GM18951 (cell line): ENCODE measurements around the gene SNAP47.

Source experiments
- POLR2A ChIP-seq: IDR thresholded peaks from 4 replicates; pipeline ENCODE4 v1.6.1; 2011; ENCODE audit warnings: mild to moderate bottlenecking; ENCODE audit not compliant: insufficient read length, insufficient read depth; ENCODE audit errors: extremely low read depth
- in situ Hi-C: fragments of 300-500 bp; cut with MboI; formaldehyde crosslinking; loops from one replicate; pipeline ENCODE4 v1.12.0; 2022; ENCODE audit warnings: low sequenced_read_pairs, mixed read lengths, inconsistent platforms; ENCODE audit not compliant: unreplicated experiment

The SNAP47 gene

GRCh38 chr1:227779685-227780084 lies 44.5 kb downstream of the SNAP47 start:
- in situ Hi-C loops: no loop called here
- no peak for TF ChIP-seq POLR2A

GRCh38 chr1:227780101-227781044 lies 45.1 kb downstream of the SNAP47 start:
- in situ Hi-C loops: no loop called here
- TF ChIP-seq POLR2A: no peak

- TF ChIP-seq POLR2A: no peak
- in situ Hi-C loops: no loop called here
Observed at GRCh38 chr1:227781314-227781930, 46.2 kb downstream of the SNAP47 start.

DNA sequence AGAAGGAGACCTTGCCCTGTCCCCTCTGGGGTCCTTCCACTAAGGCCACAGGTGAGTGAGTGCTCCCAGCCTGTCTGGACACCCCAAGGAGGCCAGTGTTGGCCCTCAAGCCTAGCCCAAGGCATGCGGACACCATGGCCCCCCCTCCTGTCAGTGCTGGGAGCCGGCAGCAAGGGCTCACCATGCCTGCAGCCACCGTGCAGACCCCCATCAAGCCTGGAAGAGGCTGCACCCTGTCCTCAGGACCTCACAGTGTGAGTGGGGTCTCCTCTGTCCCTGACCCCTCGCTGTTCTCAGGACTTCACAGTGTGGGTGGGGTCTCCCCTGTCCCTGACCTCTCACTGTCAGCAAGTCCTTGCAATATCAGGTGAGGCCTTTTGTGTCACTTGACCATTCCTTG lies 47.0 kb downstream of the SNAP47 start:
- in situ Hi-C loops: no loop called here
- no peak for TF ChIP-seq POLR2A

DNA sequence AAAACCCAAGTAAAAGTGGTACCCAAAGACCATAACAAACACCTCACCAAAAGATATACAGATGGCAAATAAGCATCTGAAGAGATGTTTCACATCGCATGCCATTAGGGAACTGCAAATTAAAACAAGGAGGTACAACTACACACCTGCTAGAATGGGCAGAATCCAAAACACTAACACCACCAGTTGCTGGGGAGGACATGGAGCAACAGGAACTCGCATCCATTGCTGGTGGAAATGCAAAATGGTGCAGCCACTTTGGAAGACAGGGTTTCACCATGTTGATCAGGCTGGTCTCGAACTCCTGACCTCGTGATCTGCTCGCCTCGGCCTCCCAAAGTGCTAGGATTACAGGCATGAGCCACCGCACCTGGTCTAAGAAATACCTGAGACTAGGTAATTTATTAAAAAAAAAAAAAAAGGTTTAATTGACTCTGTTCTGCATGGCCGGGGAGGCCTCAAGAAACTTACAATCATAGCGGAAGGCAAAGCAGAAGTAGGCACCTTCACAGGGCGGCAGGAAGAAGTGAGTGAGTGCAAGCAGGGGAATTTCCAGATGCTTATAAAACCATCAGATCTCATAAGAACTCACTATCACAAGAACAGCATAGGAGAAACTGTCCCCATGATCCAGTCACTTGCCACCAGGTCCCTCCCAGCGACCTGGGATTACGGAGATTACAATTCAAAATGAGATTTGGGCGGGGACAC lies 50.0 kb downstream of the SNAP47 start:
- in situ Hi-C loops: no loop called here
- no peak for TF ChIP-seq POLR2A

DNA sequence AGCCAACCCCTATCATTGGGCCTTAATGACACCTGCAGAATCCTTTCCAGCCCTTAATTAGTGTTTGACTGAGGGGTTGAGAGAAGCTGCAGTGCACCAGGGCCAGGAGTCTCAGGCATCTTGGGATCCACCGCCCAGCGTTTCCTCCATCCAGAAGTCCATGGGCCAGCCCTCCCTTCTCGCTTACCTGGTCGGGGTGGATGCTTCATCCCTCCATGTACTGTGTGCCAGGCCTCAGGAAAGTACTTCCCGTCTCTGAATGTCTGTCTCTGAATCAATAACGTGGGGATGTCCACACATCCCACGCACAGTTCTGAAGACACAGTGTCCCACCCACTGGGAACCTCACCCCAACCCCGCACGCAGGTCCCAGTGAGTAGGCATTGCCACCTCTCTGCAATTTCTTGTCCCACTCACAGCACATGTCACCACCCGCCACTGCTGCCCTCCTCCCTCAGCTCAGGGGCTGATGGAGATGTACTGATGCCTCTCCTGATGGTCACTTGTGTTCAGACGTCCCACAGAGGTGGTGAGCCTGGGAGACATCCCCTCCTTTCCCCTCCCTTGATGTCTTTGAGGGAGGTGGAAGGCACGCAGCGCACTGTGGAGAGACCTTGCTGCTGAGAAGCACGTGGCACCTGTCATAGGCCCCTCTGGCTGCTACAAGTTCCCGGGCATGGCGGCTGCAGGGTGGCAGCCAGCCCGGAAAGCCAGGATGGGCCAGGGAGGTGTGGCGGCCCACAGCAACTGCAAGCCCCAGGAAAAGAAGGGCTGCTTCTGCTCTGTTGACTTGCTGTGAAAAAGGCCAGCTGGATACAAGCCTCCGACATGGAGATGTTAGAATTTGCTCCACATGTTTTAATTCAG lies 50.8 kb downstream of the SNAP47 start:
- in situ Hi-C loops: no loop called here
- no peak for TF ChIP-seq POLR2A

DNA sequence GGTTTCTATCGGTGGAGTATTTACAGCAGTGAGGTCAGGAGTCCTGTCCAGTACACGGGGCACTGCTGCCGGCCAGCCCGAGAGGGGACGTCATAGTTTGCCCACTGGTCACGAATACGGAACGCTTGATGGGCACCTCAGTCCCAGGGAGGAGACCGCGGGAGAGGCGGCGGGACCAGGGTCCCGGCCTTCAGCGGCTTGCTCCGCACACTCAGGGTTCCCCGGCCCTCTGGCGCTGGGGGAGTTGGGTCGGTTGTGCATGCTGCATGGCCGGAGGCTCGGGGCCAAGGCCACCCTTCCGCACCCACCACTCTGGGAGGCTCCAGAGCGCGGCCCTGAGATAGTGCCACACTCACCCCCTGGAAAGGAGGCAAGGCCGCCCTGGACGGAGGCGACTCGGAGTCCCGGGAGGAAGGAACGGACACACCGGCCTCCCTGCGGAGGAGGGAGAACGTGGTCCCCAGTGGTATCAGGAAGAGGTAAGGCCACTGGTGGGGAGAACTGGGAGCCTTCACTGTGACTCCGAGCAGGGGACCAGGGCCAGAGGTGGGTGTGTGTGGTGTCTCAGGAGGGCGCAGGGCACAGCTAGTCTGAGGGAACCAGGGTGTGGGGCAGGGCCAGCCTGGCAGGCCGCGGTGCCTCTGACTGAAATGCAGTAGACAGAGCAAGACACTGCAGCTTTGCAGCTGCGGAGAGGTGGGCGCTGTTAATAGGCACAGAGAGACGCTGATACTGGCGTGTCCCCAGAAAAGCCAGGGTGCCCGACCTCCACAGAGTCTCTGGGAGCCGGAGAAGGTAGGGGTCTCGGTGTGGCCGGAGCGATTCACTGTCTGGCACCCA lies 51.7 kb downstream of the SNAP47 start:
- no peak for TF ChIP-seq POLR2A
- in situ Hi-C loops: no loop called here

DNA sequence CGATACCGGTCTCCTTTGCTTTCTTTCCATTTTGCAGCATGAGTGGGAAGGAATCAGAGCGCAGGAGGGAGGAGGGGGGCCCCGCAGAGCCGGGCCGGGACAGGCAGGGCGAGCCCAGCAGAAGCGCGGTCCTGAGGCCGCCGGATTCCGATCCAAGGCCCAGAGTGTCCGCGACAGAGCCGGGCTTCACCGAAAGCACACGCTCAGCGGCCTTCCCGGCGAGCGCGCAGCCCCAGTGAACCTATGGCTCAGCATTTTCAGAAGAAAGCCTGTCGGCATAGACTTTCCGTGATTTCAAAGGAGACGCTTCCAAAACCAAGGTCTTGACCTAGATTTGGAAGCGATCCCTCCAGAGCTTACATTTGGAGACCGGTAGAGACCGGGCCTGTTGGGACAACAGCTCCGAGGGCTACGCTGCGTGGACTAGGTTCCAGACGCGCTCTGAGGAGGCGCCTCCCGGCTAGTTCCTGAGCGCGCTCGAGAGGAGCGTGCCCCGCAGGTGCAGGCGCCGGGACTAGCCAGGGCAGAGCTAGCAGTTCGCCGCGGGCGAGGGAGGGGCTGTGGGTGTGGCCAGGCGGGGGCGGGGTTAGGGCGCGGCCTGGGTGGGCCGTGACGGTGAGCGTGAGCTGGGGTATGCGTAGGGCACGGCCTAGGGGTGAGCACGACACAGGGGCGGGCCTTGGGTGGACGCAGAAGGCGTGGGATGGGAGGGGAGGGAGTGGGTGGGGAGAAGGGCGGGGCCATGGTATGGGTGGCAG lies 52.5 kb downstream of the SNAP47 start:
- in situ Hi-C loops: no loop called here
- peak; percentile 70 for TF ChIP-seq POLR2A

- no peak for TF ChIP-seq POLR2A
- in situ Hi-C loops: no loop called here
Observed at GRCh38 chr1:227788271-227789083, 53.2 kb downstream of the SNAP47 start.
